ENCODE results near the gene HS3ST5.
"Not testable (repeated sequence)": the region's sequence is repeated elsewhere in the genome, so short reads cannot be mapped to it uniquely, and the experiment has no call there.

Gene HS3ST5

GRCh38 chr6:114334237-114334636 is 8.6 kb downstream of the HS3ST5 start:
- DNase-seq: no peak
- H3K4me1 ChIP-seq: no peaks in the 10 kb centered on the region
- no peak for TF ChIP-seq CTCF (IDR thresholded peaks at IDR 0.05)
- no peak overlapping the region for H3K4me3 ChIP-seq
- no peaks in the 10 kb centered on the region for H3K9me3 ChIP-seq
- H3K27ac ChIP-seq: no peak overlapping the region
- intact Hi-C loops (cut with DNase I; ENCODE audit: low total_unique reads): no loop called here
- no peaks in the 10 kb centered on the region for H3K36me3 ChIP-seq
- no peaks in the 10 kb centered on the region for H3K27me3 ChIP-seq

GRCh38 chr6:114327074-114327473 is 15.7 kb downstream of the HS3ST5 start:
- H3K36me3 ChIP-seq: no peaks in the 10 kb centered on the region
- no peak for DNase-seq
- intact Hi-C loops (cut with DNase I; ENCODE audit: low total_unique reads): no loop called here
- no peaks in the 10 kb centered on the region for H3K27me3 ChIP-seq
- TF ChIP-seq CTCF (IDR thresholded peaks at IDR 0.05): no peak
- H3K9me3 ChIP-seq: no peaks in the 10 kb centered on the region
- no peak overlapping the region for H3K4me3 ChIP-seq
- H3K4me1 ChIP-seq: no peaks in the 10 kb centered on the region
- H3K27ac ChIP-seq: no peak overlapping the region

GRCh38 chr6:114323784-114324183 is 19.0 kb downstream of the HS3ST5 start:
- H3K4me1 ChIP-seq: no peaks in the 10 kb centered on the region
- no peak for DNase-seq
- no peaks in the 10 kb centered on the region for H3K27me3 ChIP-seq
- no peaks in the 10 kb centered on the region for H3K36me3 ChIP-seq
- no peak for TF ChIP-seq CTCF (IDR thresholded peaks at IDR 0.05)
- no peak overlapping the region for H3K27ac ChIP-seq
- intact Hi-C loops (cut with DNase I; ENCODE audit: low total_unique reads): no loop called here
- H3K9me3 ChIP-seq: no peaks in the 10 kb centered on the region
- H3K4me3 ChIP-seq: no peak overlapping the region

GRCh38 chr6:114319749-114320148 is 23.1 kb downstream of the HS3ST5 start:
- Histone ChIP-seq H3K27me3 (no peaks in the 10 kb centered on the region), H3K27ac (no peak overlapping the region), H3K36me3 (no peaks in the 10 kb centered on the region), H3K4me3 (no peak overlapping the region), H3K9me3 (no peaks in the 10 kb centered on the region), H3K4me1 (no peaks in the 10 kb centered on the region)
- DNase-seq: no peak
- intact Hi-C loops (cut with DNase I; ENCODE audit: low total_unique reads): no loop called here
- TF ChIP-seq CTCF (IDR thresholded peaks at IDR 0.05): no peak

GRCh38 chr6:114315831-114316595 is 26.8 kb downstream of the HS3ST5 start:
- H3K36me3 ChIP-seq: no peaks in the 10 kb centered on the region
- intact Hi-C loops (cut with DNase I; ENCODE audit: low total_unique reads): no loop called here
- no peak for TF ChIP-seq CTCF (IDR thresholded peaks at IDR 0.05)
- DNase-seq: no peak
- no peaks in the 10 kb centered on the region for H3K9me3 ChIP-seq
- no peak overlapping the region for H3K27ac ChIP-seq
- no peaks in the 10 kb centered on the region for H3K27me3 ChIP-seq
- no peak overlapping the region for H3K4me3 ChIP-seq
- H3K4me1 ChIP-seq: no peaks in the 10 kb centered on the region

- DNase-seq; H3K4me3 ChIP-seq; intact Hi-C loops (cut with DNase I; ENCODE audit: low total_unique reads); H3K4me1 ChIP-seq; H3K27me3 ChIP-seq; H3K27ac ChIP-seq; H3K9me3 ChIP-seq; H3K36me3 ChIP-seq: not testable (repeated sequence)
These were observed 29.0 kb downstream of the HS3ST5 start for GRCh38 chr6:114313816-114314215.
